Caco-2 (cell line): ENCODE results near the gene INTS6. TPM values are rescaled to one million over a fixed set of nuclear protein-coding genes. Genes with fewer than 3 reads are reported as not detected.

Source experiments
- BruUV-seq: library from RNA; stranded (reverse); fragments of 400-500 nt; replicated peaks from 2 replicates; lab custom pipeline; 2021; lab: Mats Ljungman, UMichigan
- CTCF ChIA-PET: fragments of 300-600 bp; sonication (Branson Sonifier 250); formaldehyde crosslinking; loops from one replicate; lab custom pipeline; 2022; ENCODE audit warnings: antibody characterized with exemption; lab: Charles Lee
- POLR2A ChIA-PET: fragments of 300-600 bp; sonication (Branson Sonifier 250); formaldehyde crosslinking; loops from one replicate; lab custom pipeline; 2022; ENCODE audit warnings: antibody characterized with exemption; lab: Charles Lee
- DNase-seq, 2 experiments: peaks; one replicate each; pipeline versions ENCODE4 v3.0.0 to v3.0.0-alpha.2; 2020 to 2022
- H3K27me3 ChIP-seq: replicated peaks from 2 replicates; pipeline ENCODE4 v1.6.0; 2011; ENCODE audit warnings: low read length; ENCODE audit not compliant: control insufficient read depth, insufficient read depth
- H3K36me3 ChIP-seq: 2 replicates; pipeline ENCODE4 v1.5.1; 2011; ENCODE audit warnings: low read length; ENCODE audit not compliant: control insufficient read depth, insufficient read depth
- H3K4me1 ChIP-seq: fragments of 250-450 bp; sonication (Bioruptor Pico); 2 replicates; pipeline ENCODE4 v1.5.1; 2020; ENCODE audit warnings: mild to moderate bottlenecking
- H3K4me3 ChIP-seq: 2 replicates; pipeline ENCODE4 v1.5.1; 2011; ENCODE audit warnings: low read depth, mild to moderate bottlenecking, control low read depth, low read length
- H3K9me3 ChIP-seq: fragments of 250-450 bp; sonication (Bioruptor Pico); 2 replicates; pipeline ENCODE4 v1.5.1; 2020; ENCODE audit warnings: mild to moderate bottlenecking, moderate library complexity
- H3K27ac Mint-ChIP-seq: one replicate; pipeline ENCODE4 v1.8.0; 2022; ENCODE audit warnings: mixed read lengths; ENCODE audit not compliant: unreplicated experiment
- H3K27me3 Mint-ChIP-seq: one replicate; pipeline ENCODE4 v1.8.0; 2022; ENCODE audit warnings: mixed read lengths; ENCODE audit not compliant: insufficient read depth, unreplicated experiment
- H3K36me3 Mint-ChIP-seq: one replicate; pipeline ENCODE4 v1.8.0; 2022; ENCODE audit warnings: mild to moderate bottlenecking, mixed read lengths; ENCODE audit not compliant: insufficient read depth, unreplicated experiment
- H3K4me1 Mint-ChIP-seq: one replicate; pipeline ENCODE4 v1.8.0; 2022; ENCODE audit warnings: low read depth, mixed read lengths; ENCODE audit not compliant: unreplicated experiment
- H3K4me3 Mint-ChIP-seq: one replicate; pipeline ENCODE4 v1.8.0; 2022; ENCODE audit warnings: mild to moderate bottlenecking, moderate library complexity, mixed read lengths; ENCODE audit not compliant: unreplicated experiment
- H3K9me3 Mint-ChIP-seq: one replicate; pipeline ENCODE4 v1.8.0; 2022; ENCODE audit warnings: mixed read lengths; ENCODE audit not compliant: unreplicated experiment
- CTCF ChIP-seq, 2 experiments: fragments of 200-600 bp in 1 of 2; IDR thresholded peaks; 1 replicate in 1 of 2; 2 replicates in 1 of 2; pipeline versions ENCODE4 v1.5.1 to v1.8.0; 2011 to 2022; ENCODE audit warnings: antibody characterized with exemption in 1 of 2, control low read depth in 1 of 2, inconsistent platforms in 1 of 2, low read depth in 1 of 2, low read length in 1 of 2, mild to moderate bottlenecking in 1 of 2, moderate library complexity in 1 of 2; ENCODE audit not compliant: insufficient read depth in 1 of 2, severe bottlenecking in 1 of 2, unreplicated experiment in 1 of 2
- intact Hi-C: fragments of 100-400 bp; cut with micrococcal nuclease; formaldehyde crosslinking; loops from one replicate; pipeline ENCODE4 v1.10.0; 2022; ENCODE audit not compliant: unreplicated experiment
- microRNA-seq: library from miRNA; unstranded; fragments of <30 nt; microRNA quantifications from one replicate; pipeline ENCODE4 v1.2.0, GENCODE V29; 2022
- total RNA-seq: library from RNA; stranded (reverse); gene quantifications from 2 replicates; pipeline ENCODE4 v1.2.3, GENCODE V29; 2022

Gene INTS6
- total RNA-seq, 1 experiment from 2014 or later: 42.6 TPM

GRCh38 chr13:51317262-51317661, 135.6 kb downstream of the INTS6 start:
- BruUV-seq: no TSS peak

GRCh38 chr13:51313619-51314018, 139.2 kb downstream of the INTS6 start:
- intact Hi-C loops: no loop called here
- no peak overlapping the region for H3K27ac Mint-ChIP-seq
- no TSS peak for BruUV-seq
- Histone ChIP-seq H3K4me3 (no peak overlapping the region), H3K4me1 (no peaks in the 10 kb centered on the region), H3K36me3 (no peaks in the 10 kb centered on the region), H3K9me3 (no peaks in the 10 kb centered on the region), H3K27me3 (no peaks in the 10 kb centered on the region)
- H3K4me1 Mint-ChIP-seq: no peaks in the 10 kb centered on the region
- no peaks in the 10 kb centered on the region for H3K9me3 Mint-ChIP-seq
- ChIA-PET POLR2A (no interaction called here), CTCF (no interaction called here)
- H3K27me3 Mint-ChIP-seq: peaks cover 5% of the 10 kb centered on the region
- DNase-seq: no peak
- H3K4me3 Mint-ChIP-seq: no peak overlapping the region
- no peaks in the 10 kb centered on the region for H3K36me3 Mint-ChIP-seq
- TF ChIP-seq CTCF (IDR thresholded peaks at IDR 0.05; ENCODE audit: insufficient read depth in 1 of 2, low read depth in 1 of 2, low read length in 1 of 2, severe bottlenecking in 1 of 2, unreplicated experiment in 1 of 2): no peak

More at GRCh38 chr13:51317262-51317661, 135.6 kb downstream of the INTS6 start:
- Histone ChIP-seq H3K4me3 (no peak overlapping the region), H3K9me3 (no peaks in the 10 kb centered on the region), H3K27me3 (no peaks in the 10 kb centered on the region), H3K36me3 (no peaks in the 10 kb centered on the region), H3K4me1 (no peaks in the 10 kb centered on the region)
- no peaks in the 10 kb centered on the region for H3K4me1 Mint-ChIP-seq
- H3K4me3 Mint-ChIP-seq: no peak overlapping the region
- DNase-seq: no peak
- intact Hi-C loops: no loop called here
- ChIA-PET CTCF (no interaction called here), POLR2A (no interaction called here)
- H3K27me3 Mint-ChIP-seq: no peaks in the 10 kb centered on the region
- no peaks in the 10 kb centered on the region for H3K9me3 Mint-ChIP-seq
- no peak for TF ChIP-seq CTCF (IDR thresholded peaks at IDR 0.05; ENCODE audit: insufficient read depth in 1 of 2, low read depth in 1 of 2, low read length in 1 of 2, severe bottlenecking in 1 of 2, unreplicated experiment in 1 of 2)
- no peaks in the 10 kb centered on the region for H3K36me3 Mint-ChIP-seq
- no peak overlapping the region for H3K27ac Mint-ChIP-seq

- Mint-ChIP-seq H3K4me3 (no peak overlapping the region), H3K4me1 (no peaks in the 10 kb centered on the region), H3K27ac (no peak overlapping the region), H3K27me3 (peaks cover 6% of the 10 kb centered on the region), H3K9me3 (no peaks in the 10 kb centered on the region), H3K36me3 (no peaks in the 10 kb centered on the region)
- no TSS peak for BruUV-seq
- Histone ChIP-seq H3K4me1 (no peaks in the 10 kb centered on the region), H3K9me3 (no peaks in the 10 kb centered on the region), H3K27me3 (no peaks in the 10 kb centered on the region), H3K4me3 (no peak overlapping the region), H3K36me3 (no peaks in the 10 kb centered on the region)
- no peak for TF ChIP-seq CTCF (IDR thresholded peaks at IDR 0.05; ENCODE audit: insufficient read depth in 1 of 2, low read depth in 1 of 2, low read length in 1 of 2, severe bottlenecking in 1 of 2, unreplicated experiment in 1 of 2)
- intact Hi-C loops: no loop called here
- ChIA-PET POLR2A (no interaction called here), CTCF (interaction anchor here (0.7 kb wide), 1 partner anchor 25 kb away, joined by 3 read pairs; no protein-coding TSS in a partner anchor)
- DNase-seq: no peak
These were observed 140.8 kb downstream of the INTS6 start for GRCh38 chr13:51311957-51312520.

Small RNAs within 50 kb of the gene (microRNA-seq; reads per million reads assigned to microRNA genes)
- not detected for gene MIR5693

Other genes with a start within 250 kb of the INTS6 start
- 0.46 and 0.52 TPM in 2 replicates for gene FAM124A, start 230.6 kb downstream of the INTS6 start, total RNA-seq
- gene SERPINE3, start 113.3 kb downstream of the INTS6 start, total RNA-seq: not detected in 2 replicates
- gene WDFY2, start 131.4 kb upstream of the INTS6 start, total RNA-seq: 6.3 and 9.2 TPM in 2 replicates